Neural cell (in vitro differentiated cells): Measurements from ENCODE around the gene FAAH.

Experiments
- EP300 ChIP-seq: fragments of 450-650 bp; conservative IDR thresholded peaks from 2 replicates; pipeline ENCODE4 v1.6.1; 2014; ENCODE audit warnings: antibody characterized with exemption, mild to moderate bottlenecking, moderate library complexity; ENCODE audit not compliant: poor library complexity, severe bottlenecking
- EZH2 ChIP-seq: fragments of 200-600, 300-800 bp; shearing (Covaris generic), sonication (generic); IDR thresholded peaks from 2 replicates; pipeline ENCODE4 v1.6.1; 2014; ENCODE audit warnings: antibody characterized with exemption, low read length, borderline replicate concordance, mild to moderate bottlenecking; ENCODE audit not compliant: insufficient read depth, poor library complexity, severe bottlenecking
- MXI1 ChIP-seq: fragments of 450-650 bp; conservative IDR thresholded peaks from 2 replicates; pipeline ENCODE4 v1.6.1; 2014; ENCODE audit warnings: antibody characterized with exemption, mild to moderate bottlenecking; ENCODE audit not compliant: poor library complexity, severe bottlenecking
- POLR2AphosphoS5 ChIP-seq: IDR thresholded peaks from 2 replicates; pipeline ENCODE4 v1.6.1; 2012
- REST ChIP-seq: IDR thresholded peaks from 2 replicates; pipeline ENCODE4 v1.6.1; 2012; ENCODE audit warnings: borderline replicate concordance
- TF ChIP-seq, protein P1 (sequence below): fragments of 450-650 bp; IDR thresholded peaks from 2 replicates; pipeline ENCODE4 v1.5.1; 2014; ENCODE audit warnings: antibody characterized with exemption, mild to moderate bottlenecking, moderate library complexity; ENCODE audit not compliant: poor library complexity, severe bottlenecking

- TF ChIP-seq, protein P1, sequence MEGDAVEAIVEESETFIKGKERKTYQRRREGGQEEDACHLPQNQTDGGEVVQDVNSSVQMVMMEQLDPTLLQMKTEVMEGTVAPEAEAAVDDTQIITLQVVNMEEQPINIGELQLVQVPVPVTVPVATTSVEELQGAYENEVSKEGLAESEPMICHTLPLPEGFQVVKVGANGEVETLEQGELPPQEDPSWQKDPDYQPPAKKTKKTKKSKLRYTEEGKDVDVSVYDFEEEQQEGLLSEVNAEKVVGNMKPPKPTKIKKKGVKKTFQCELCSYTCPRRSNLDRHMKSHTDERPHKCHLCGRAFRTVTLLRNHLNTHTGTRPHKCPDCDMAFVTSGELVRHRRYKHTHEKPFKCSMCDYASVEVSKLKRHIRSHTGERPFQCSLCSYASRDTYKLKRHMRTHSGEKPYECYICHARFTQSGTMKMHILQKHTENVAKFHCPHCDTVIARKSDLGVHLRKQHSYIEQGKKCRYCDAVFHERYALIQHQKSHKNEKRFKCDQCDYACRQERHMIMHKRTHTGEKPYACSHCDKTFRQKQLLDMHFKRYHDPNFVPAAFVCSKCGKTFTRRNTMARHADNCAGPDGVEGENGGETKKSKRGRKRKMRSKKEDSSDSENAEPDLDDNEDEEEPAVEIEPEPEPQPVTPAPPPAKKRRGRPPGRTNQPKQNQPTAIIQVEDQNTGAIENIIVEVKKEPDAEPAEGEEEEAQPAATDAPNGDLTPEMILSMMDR, result no peak
- TF ChIP-seq EP300 (no peak), POLR2AphosphoS5 (no peak), MXI1 (no peak), EZH2 (no peak), REST (no peak)
Observed at GRCh38 chr1:46412893-46413595, 18.9 kb downstream of the FAAH start.
